SK-N-SH (cell line): ENCODE results near the gene SAMD8. TPM values are rescaled to one million over a fixed set of nuclear protein-coding genes. Genes with fewer than 3 reads are reported as not detected.

ENCODE experiments used
- CTCF ChIA-PET: fragments of 300-600, 350-600 bp; formaldehyde crosslinking; extraction: SDS; loops from one replicate; lab custom pipeline; 2021; lab: Yijun Ruan, JAX
- POLR2A ChIA-PET: fragments of 350-600 bp; sonication (Branson Sonifier 250); formaldehyde crosslinking; extraction: SDS; loops from one replicate; lab custom pipeline; 2020; ENCODE audit warnings: antibody characterized with exemption, inconsistent platforms; lab: Yijun Ruan, JAX
- DNase-seq: peaks from one replicate; pipeline ENCODE4 v3.0.0; 2012
- H2AFZ ChIP-seq: fragments of 200-600 bp; sonication (generic); 2 replicates; pipeline ENCODE4 v1.8.1; 2016; ENCODE audit warnings: antibody characterized with exemption, mild to moderate bottlenecking, low read depth
- H3F3A ChIP-seq: fragments of 200-600 bp; sonication (generic); replicated peaks from 2 replicates; pipeline ENCODE3; 2016; ENCODE audit warnings: antibody characterized with exemption, mild to moderate bottlenecking; ENCODE audit not compliant: insufficient read depth
- H3K27ac ChIP-seq, 2 experiments: fragments of 200-500 bp in 1 of 2; fragments of 200-600 bp in 1 of 2; sonication (Bioruptor generic) in 1 of 2; sonication (generic), shearing (Covaris generic) in 1 of 2; 2 replicates each; pipeline versions ENCODE4 v1.5.1 to v1.6.1; 2014 to 2016; ENCODE audit warnings: low read depth in 2 of 2, inconsistent platforms in 1 of 2, low read length in 1 of 2, mild to moderate bottlenecking in 1 of 2, mixed read lengths in 1 of 2
- H3K27me3 ChIP-seq: fragments of 200-600 bp; sonication (generic), shearing (Covaris generic); 2 replicates; pipeline ENCODE4 v1.6.1; 2016; ENCODE audit warnings: mixed run types; ENCODE audit not compliant: insufficient read depth
- H3K36me3 ChIP-seq, 2 experiments: fragments of 200-500 bp in 1 of 2; fragments of 200-600 bp in 1 of 2; sonication (Bioruptor generic) in 1 of 2; sonication (generic) in 1 of 2; replicated peaks in 1 of 2; 2 replicates each; pipeline versions ENCODE3 to v1.5.1; 2014 to 2016; ENCODE audit warnings: low read length in 1 of 2, mild to moderate bottlenecking in 1 of 2; ENCODE audit not compliant: insufficient read depth in 2 of 2, control insufficient read depth in 1 of 2
- H3K4me1 ChIP-seq, 2 experiments: fragments of 200-500 bp in 1 of 2; fragments of 200-600 bp in 1 of 2; sonication (Bioruptor generic) in 1 of 2; sonication (generic), shearing (Covaris generic) in 1 of 2; 2 replicates each; pipeline versions ENCODE4 v1.5.1 to v1.6.1; 2014 to 2016; ENCODE audit warnings: low read depth in 1 of 2, low read length in 1 of 2, mixed run types in 1 of 2; ENCODE audit not compliant: insufficient read depth in 2 of 2, control insufficient read depth in 1 of 2
- H3K4me2 ChIP-seq: fragments of 200-600 bp; sonication (generic), shearing (Covaris generic); 2 replicates; pipeline ENCODE4 v1.6.1; 2017; ENCODE audit warnings: mixed run types
- H3K4me3 ChIP-seq, 2 experiments: fragments of 200-500 bp in 1 of 2; fragments of 200-600 bp in 1 of 2; sonication (Bioruptor generic) in 1 of 2; sonication (generic), shearing (Covaris generic) in 1 of 2; 2 replicates each; pipeline versions ENCODE4 v1.5.1 to v1.8.1; 2014 to 2016; ENCODE audit warnings: low read depth in 2 of 2, inconsistent platforms in 1 of 2, low read length in 1 of 2, mild to moderate bottlenecking in 1 of 2, mixed read lengths in 1 of 2, moderate library complexity in 1 of 2
- H3K79me2 ChIP-seq: fragments of 200-600 bp; sonication (generic); 2 replicates; pipeline ENCODE4 v1.8.1; 2017; ENCODE audit warnings: mild to moderate bottlenecking; ENCODE audit not compliant: insufficient read depth
- H3K9ac ChIP-seq: fragments of 200-600 bp; sonication (generic); 2 replicates; pipeline ENCODE4 v1.6.1; 2017; ENCODE audit warnings: mixed run types
- H3K9me2 ChIP-seq: fragments of 200-600 bp; sonication (generic); 2 replicates; pipeline ENCODE4 v1.6.1; 2017; ENCODE audit warnings: mixed run types
- H3K9me3 ChIP-seq: fragments of 200-600 bp; sonication (generic); 2 replicates; pipeline ENCODE4 v1.6.1; 2017; ENCODE audit warnings: mixed run types, mild to moderate bottlenecking, moderate library complexity
- H4K20me1 ChIP-seq: fragments of 200-600 bp; sonication (generic); 2 replicates; pipeline ENCODE4 v1.6.1; 2017; ENCODE audit warnings: mild to moderate bottlenecking, mixed run types; ENCODE audit not compliant: insufficient read depth
- EP300 ChIP-seq, 2 experiments: IDR thresholded peaks; 2 replicates each; pipeline versions ENCODE4 v1.4.0 to v1.6.1; 2012; ENCODE audit warnings: borderline replicate concordance in 1 of 2, low read depth in 1 of 2, low read length in 1 of 2
- EZH2phosphoT487 ChIP-seq: fragments of 200-600 bp; sonication (generic); IDR thresholded peaks from 2 replicates; pipeline ENCODE4 v1.6.1; 2017; ENCODE audit warnings: low read depth, mixed run types, mild to moderate bottlenecking, antibody characterized with exemption, moderate library complexity, borderline replicate concordance
- FOXJ3 ChIP-seq: sonication (generic); formaldehyde crosslinking; IDR thresholded peaks from 2 replicates; pipeline ENCODE4 v1.5.1; 2020; ENCODE audit warnings: mild to moderate bottlenecking, missing genetic modification reagents
- GATA2 ChIP-seq: sonication (generic); formaldehyde crosslinking; IDR thresholded peaks from 2 replicates; pipeline ENCODE4 v1.5.0; 2020; ENCODE audit warnings: mild to moderate bottlenecking, missing genetic modification reagents
- JUND ChIP-seq: IDR thresholded peaks from 2 replicates; pipeline ENCODE4 v1.4.0; 2012
- NRF1 ChIP-seq: IDR thresholded peaks from 2 replicates; pipeline ENCODE4 v1.6.1; 2012; ENCODE audit warnings: low read depth, mild to moderate bottlenecking, low read length
- RCOR1 ChIP-seq: fragments of 150-350 bp; IDR thresholded peaks from 2 replicates; pipeline ENCODE4 v1.6.1; 2017; ENCODE audit warnings: antibody characterized with exemption, low read length
- RFX5 ChIP-seq: IDR thresholded peaks from 2 replicates; pipeline ENCODE4 v1.6.1; 2012; ENCODE audit warnings: mild to moderate bottlenecking, improper control_type of control experiment, low read length
- RXRA ChIP-seq: IDR thresholded peaks from 2 replicates; pipeline ENCODE4 v1.4.0; 2012; ENCODE audit warnings: low read depth, mild to moderate bottlenecking, borderline replicate concordance
- SIN3A ChIP-seq: IDR thresholded peaks from 2 replicates; pipeline ENCODE4 v1.6.1; 2012; ENCODE audit warnings: low read depth, mild to moderate bottlenecking, low read length, moderate library complexity, borderline replicate concordance
- TCF12 ChIP-seq: IDR thresholded peaks from 2 replicates; pipeline ENCODE4 v1.4.0; 2012
- YY1 ChIP-seq: IDR thresholded peaks from 2 replicates; pipeline ENCODE4 v1.4.0; 2012; ENCODE audit warnings: low read depth, mild to moderate bottlenecking
- WGBS: methylation state at CpG from one replicate; pipeline ENCODE4 v1.1.6; 2017; ENCODE audit warnings: low lambda C conversion rate; 5-methylcytosine and 5-hydroxymethylcytosine counted together
- polyA plus RNA-seq, 3 experiments: library from polyadenylated mRNA; depleted of rRNA; stranded (reverse); fragments of >200 nt; gene quantifications; 2 replicates each; pipeline ENCODE4 v1.2.3, GENCODE V29; 2012
- TF ChIP-seq, protein P1 (sequence below): fragments of 150-350 bp; IDR thresholded peaks from 2 replicates; pipeline ENCODE4 v1.6.1; 2016; ENCODE audit warnings: mild to moderate bottlenecking, low read depth, low read length
- TF ChIP-seq, protein P2 (sequence below): fragments of 200-600 bp; sonication (generic); IDR thresholded peaks from 2 replicates; pipeline ENCODE4 v1.6.1; 2017; ENCODE audit warnings: antibody characterized with exemption, mild to moderate bottlenecking, moderate library complexity
- TF ChIP-seq, protein P3 (sequence below): IDR thresholded peaks from 2 replicates; pipeline ENCODE4 v1.4.0; 2012; ENCODE audit warnings: low read depth, borderline replicate concordance

SAMD8 gene
- polyA plus RNA-seq, 1 of the 3 experiments (the other 2 are of a cell fraction): 9.7 TPM

DNA sequence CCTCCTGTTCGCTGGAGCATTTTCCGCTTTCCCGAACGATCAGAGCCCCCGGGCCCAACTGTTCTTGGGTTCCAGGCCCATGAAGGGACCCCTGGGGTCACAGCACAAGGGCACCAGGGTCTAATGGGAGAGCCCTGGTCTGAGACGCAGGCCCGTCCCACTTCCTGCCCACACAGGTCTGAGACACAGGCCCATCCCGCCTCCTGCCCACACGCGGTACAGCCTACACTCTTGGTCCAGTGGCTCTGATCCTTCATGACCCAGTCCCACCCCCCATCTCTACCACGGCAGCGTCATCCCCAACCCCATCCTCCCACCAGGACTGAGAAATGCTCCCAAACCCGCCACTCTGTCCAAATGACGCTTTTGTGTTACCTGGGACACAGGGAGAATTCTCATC is 38.7 kb upstream of the SAMD8 start:
- DNase-seq: no peak
- no peak overlapping the region for H3K4me2 ChIP-seq
- no peaks in the 10 kb centered on the region for H3K27me3 ChIP-seq
- no peaks in the 10 kb centered on the region for H4K20me1 ChIP-seq
- ChIA-PET POLR2A (no interaction called here), CTCF (interaction anchor here (0.7 kb wide), 1 partner anchor 829 kb away, joined by 3 read pairs; no protein-coding TSS in a partner anchor)
- no peaks in the 10 kb centered on the region for H3K9me2 ChIP-seq
- no peaks in the 10 kb centered on the region for H3K79me2 ChIP-seq
- TF ChIP-seq NRF1 (no peak), JUND (no peak), SIN3A (no peak)
- TF ChIP-seq, all 33 proteins: peak for 0
- Histone ChIP-seq H3K9me3 (no peaks in the 10 kb centered on the region), H3K4me1 (peaks cover 0 to 12% of the 10 kb centered on the region in 2 experiments; a peak in 1 of 4 replicates), H3F3A (no peaks in the 10 kb centered on the region), H3K27ac (no peak overlapping the region), H3K9ac (no peak overlapping the region), H3K36me3 (no peaks in the 10 kb centered on the region), H3K4me3 (no peak overlapping the region), H2AFZ (no peak overlapping the region)
- WGBS: 100% methylated on average over 9 of the region's 14 CpGs

DNA sequence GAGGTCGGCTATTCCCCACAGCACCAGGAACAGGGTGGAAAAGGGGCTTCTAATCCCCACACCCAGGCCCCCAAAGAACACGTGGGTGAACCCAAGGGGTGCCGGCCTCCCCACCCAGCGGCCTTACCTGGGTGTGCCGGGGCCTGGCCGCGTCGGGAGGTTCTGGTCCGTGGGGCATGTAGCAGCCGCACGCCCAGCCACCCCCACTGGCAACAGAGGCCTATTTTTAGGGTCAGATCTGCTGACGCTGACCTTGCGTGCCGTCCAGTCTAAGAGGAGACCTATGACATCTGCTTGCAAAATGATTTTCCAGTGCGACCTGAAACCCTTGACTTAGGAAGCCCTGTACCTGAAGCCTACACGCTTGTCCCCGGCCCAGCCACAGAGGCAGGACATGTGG is 38.0 kb upstream of the SAMD8 start:
- H3K27ac ChIP-seq: no peak overlapping the region
- no peaks in the 10 kb centered on the region for H3K9me2 ChIP-seq
- H3K4me2 ChIP-seq: no peak overlapping the region
- no peak overlapping the region for H2AFZ ChIP-seq
- H4K20me1 ChIP-seq: no peaks in the 10 kb centered on the region
- H3K27me3 ChIP-seq: no peaks in the 10 kb centered on the region
- no peaks in the 10 kb centered on the region for H3K36me3 ChIP-seq
- 95% methylated on average over 7 of the region's 17 CpGs for WGBS
- no peak for TF ChIP-seq RCOR1
- TF ChIP-seq RFX5: no peak
- TF ChIP-seq, protein P1, sequence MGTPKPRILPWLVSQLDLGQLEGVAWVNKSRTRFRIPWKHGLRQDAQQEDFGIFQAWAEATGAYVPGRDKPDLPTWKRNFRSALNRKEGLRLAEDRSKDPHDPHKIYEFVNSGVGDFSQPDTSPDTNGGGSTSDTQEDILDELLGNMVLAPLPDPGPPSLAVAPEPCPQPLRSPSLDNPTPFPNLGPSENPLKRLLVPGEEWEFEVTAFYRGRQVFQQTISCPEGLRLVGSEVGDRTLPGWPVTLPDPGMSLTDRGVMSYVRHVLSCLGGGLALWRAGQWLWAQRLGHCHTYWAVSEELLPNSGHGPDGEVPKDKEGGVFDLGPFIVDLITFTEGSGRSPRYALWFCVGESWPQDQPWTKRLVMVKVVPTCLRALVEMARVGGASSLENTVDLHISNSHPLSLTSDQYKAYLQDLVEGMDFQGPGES: no peak
- no peak for TF ChIP-seq RXRA
- no peak for TF ChIP-seq FOXJ3 (CRISPR knock-in tag)
- no peak for TF ChIP-seq TCF12
- TF ChIP-seq EP300 (IDR thresholded peaks at IDR 0.05; ENCODE audit: borderline replicate concordance in 1 of 2, low read depth in 1 of 2, low read length in 1 of 2): no peak
- TF ChIP-seq GATA2 (CRISPR knock-in tag): no peak
- no peak for TF ChIP-seq EZH2phosphoT487
- TF ChIP-seq, protein P2, sequence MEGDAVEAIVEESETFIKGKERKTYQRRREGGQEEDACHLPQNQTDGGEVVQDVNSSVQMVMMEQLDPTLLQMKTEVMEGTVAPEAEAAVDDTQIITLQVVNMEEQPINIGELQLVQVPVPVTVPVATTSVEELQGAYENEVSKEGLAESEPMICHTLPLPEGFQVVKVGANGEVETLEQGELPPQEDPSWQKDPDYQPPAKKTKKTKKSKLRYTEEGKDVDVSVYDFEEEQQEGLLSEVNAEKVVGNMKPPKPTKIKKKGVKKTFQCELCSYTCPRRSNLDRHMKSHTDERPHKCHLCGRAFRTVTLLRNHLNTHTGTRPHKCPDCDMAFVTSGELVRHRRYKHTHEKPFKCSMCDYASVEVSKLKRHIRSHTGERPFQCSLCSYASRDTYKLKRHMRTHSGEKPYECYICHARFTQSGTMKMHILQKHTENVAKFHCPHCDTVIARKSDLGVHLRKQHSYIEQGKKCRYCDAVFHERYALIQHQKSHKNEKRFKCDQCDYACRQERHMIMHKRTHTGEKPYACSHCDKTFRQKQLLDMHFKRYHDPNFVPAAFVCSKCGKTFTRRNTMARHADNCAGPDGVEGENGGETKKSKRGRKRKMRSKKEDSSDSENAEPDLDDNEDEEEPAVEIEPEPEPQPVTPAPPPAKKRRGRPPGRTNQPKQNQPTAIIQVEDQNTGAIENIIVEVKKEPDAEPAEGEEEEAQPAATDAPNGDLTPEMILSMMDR: no peak
- TF ChIP-seq, protein P3, sequence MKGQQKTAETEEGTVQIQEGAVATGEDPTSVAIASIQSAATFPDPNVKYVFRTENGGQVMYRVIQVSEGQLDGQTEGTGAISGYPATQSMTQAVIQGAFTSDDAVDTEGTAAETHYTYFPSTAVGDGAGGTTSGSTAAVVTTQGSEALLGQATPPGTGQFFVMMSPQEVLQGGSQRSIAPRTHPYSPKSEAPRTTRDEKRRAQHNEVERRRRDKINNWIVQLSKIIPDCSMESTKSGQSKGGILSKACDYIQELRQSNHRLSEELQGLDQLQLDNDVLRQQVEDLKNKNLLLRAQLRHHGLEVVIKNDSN: no peak
- no peak for TF ChIP-seq YY1
- ChIA-PET POLR2A (no interaction called here), CTCF (no interaction called here)
- no peaks in the 10 kb centered on the region for H3F3A ChIP-seq
- peaks cover 0 to 12% of the 10 kb centered on the region in 2 experiments; a peak in 1 of 4 replicates for H3K4me1 ChIP-seq
- DNase-seq: no peak
- H3K79me2 ChIP-seq: no peaks in the 10 kb centered on the region
- no peak overlapping the region for H3K4me3 ChIP-seq
- H3K9me3 ChIP-seq: no peaks in the 10 kb centered on the region
- H3K9ac ChIP-seq: no peak overlapping the region
